Ramos (cell line): Measurements from ENCODE around the gene TNFRSF18.

ENCODE experiments used
- in situ Hi-C: fragments of 300-500 bp; cut with MboI; formaldehyde crosslinking; loops from one replicate; pipeline ENCODE4 v1.14.3; 2022; ENCODE audit warnings: low sequenced_read_pairs; ENCODE audit not compliant: unreplicated experiment

The TNFRSF18 gene

GRCh38 chr1:1168451-1169411, 37.7 kb downstream of the TNFRSF18 start:
- in situ Hi-C loops, result no loop called here

DNA sequence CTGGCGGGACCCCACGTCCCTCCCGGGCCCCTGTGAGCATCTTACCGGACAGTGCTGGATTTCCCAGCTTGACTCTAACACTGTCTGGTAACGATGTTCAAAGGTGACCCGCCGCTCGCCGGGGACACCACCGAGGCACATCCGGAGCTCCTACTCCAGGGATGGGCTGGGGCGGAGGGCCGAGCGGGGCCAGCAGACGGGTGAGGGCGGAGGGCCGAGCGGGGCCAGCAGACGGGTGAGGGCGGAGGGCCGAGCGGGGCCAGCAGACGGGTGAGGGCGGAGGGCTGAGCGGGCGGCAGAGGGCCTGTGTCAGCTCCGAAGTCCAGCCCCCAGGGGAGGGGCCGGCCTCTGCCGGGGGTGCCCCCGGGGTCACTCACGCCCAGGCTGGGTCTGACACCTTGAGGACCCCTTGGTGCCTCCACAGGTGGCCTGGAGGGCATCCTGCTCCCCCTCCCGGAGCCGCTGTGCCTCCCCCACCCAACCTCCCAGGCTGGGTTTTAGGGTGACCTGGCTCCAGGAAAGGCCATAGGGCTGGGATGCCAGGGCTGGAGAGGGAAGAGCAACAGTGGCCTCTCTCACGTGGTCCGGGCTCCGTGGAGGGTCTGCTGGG, 38.4 kb downstream of the TNFRSF18 start:
- in situ Hi-C loops, result no loop called here

- in situ Hi-C loops, result no loop called here
Measured at GRCh38 chr1:1167398-1167821, 39.0 kb downstream of the TNFRSF18 start.

- in situ Hi-C loops, result no loop called here
Measured at GRCh38 chr1:1166642-1167397, 39.6 kb downstream of the TNFRSF18 start.

DNA sequence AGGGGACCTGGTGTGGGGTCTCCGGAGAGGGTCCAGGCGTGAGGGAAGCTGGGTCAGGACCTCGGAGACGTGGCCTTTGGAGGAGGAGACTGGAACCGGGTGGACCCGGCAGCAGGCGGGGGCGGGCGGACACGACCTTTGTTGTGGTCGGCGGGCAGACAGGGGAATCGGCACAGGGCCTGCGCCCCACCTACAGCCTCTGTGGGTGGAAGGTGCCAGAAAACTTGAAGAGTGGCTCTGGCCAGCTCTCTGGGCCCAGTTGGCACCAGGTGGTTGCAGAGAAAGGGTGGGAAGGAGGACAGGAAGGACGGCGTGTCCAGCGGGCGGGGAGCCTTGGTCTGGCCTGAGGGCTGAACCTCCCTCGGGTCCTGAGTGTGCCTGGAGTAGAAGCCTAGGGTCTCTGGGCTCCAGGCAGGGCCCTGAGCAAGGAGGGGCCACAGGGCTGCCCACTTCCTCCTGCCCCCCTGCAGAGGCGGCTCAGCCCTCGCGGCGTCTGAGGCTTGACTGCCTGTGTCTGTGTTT, 40.4 kb downstream of the TNFRSF18 start:
- in situ Hi-C loops, result no loop called here

DNA sequence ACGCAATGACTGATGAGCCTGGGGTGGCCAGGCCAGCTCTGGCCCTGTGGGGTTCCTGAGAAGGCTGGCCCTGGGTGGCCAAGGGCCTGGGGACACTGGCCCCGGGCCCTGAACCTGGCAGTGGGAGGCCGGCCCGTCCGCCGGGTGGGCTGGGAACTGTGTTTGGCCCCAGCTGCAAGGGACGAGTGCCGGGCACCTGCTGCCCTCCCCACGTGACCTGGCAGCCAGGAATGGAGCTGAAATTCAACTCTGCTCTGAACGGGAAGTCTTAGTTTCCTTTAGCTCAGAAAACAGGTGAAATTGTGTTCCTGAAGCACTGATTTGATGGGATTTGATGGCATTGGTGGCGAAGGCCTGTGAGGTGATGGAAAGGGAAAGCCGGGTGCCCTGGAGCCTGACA, 40.9 kb downstream of the TNFRSF18 start:
- in situ Hi-C loops, result no loop called here

DNA sequence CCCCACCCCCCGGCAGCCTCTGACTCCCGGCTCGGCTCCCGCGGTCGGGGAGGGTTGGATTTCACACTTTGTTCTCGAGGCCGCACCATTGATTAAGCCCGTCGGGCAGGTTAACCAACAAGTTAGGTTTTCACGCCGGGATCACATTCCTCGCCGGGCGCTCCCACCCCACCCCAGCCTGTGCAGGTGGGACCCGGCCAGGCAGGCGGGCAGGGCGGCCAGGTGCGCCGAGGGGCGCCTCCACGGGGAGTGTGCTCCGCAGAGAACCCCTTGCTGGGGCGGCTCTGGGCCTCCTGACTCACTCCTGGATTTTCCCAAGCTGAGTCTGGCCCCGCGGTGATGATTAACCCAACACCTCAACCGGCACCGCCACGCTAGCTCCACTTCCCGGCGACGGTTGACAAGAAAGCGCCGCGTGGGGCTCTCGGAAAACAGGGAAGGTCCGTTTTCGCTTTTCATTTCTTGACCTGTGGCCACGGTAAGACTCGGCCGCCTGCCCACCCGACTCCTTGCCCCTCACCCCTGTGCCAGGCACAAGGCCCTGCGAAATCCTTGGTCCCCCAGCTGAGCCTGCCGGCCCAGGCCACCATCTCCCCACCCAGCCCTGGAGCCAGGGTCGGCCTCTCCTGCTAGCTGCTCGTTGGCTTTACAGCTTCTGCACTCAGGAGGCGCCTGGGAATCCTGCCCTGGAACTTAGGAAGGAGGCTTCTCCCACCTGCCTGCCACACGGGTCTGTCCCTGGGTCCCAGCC, 41.5 kb downstream of the TNFRSF18 start:
- in situ Hi-C loops, result no loop called here

GRCh38 chr1:1164361-1164700, 42.1 kb downstream of the TNFRSF18 start:
- in situ Hi-C loops, result no loop called here

- in situ Hi-C loops, result no loop called here
Measured at GRCh38 chr1:1163538-1164070, 42.8 kb downstream of the TNFRSF18 start.

DNA sequence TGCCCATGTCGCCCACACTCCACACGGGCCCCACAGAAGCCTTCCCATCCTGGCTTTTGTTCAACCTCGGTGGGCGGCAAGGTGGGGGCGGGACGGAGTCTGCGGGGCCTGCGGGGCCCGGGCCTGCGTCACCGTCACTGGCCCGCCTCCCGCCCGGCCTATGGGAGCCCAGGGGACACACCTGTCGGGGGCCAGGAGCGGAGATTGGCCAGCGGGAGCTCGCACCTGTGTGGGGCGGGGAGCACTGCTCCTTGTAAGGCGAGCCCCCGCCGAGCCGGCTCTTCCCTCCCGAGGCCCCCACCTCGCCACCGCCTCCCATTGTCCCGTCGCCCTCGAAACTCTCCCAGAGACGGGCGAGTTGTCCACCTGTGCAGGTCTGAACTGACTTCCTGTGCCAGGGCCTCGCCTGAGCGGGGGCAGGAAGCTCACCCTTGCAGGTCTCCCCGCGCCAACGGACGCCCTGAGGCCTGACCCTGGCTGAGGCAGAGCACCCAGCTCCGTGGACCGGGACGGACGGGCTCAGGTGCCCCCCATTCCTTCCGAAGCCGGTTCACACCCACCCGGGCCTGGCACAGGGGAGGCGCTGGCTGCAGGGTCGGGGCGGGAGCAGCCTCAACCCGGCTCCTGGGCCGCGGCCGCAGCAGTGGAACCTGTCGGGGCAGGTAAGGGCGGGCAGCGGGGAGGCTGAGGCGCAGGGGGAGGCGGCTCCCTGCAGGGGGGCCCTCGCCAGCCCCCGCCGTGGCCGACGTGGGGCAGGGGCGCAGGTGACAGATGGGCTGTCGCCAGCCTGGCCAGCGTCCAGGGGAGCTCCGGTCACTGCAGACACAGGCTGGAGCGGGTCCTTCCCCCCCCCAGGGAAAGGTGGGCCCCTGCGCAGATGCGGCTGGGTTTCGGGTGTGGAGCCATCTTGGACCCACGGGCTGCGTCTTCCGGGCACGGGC, 43.5 kb downstream of the TNFRSF18 start:
- in situ Hi-C loops, result no loop called here

DNA sequence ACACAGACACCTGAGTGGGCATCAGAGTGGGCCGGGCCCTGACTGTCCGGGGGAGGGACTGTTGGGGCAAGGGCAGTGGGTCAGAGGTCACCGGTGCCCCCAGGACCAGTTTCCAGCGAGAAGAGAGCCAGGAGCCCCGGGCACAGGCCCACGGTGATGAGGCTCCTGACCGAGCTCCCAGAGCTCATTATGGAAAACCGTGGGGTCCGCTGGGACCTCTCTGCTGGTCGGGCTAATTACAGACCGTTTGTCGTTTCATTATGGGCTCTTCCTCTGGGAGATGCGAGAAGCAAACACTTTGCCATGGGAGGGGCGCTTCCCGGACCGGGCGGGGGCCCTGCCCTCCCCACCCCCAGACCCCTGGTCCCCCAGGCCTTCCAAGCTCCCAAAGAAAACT, 44.7 kb downstream of the TNFRSF18 start:
- in situ Hi-C loops, result no loop called here

GRCh38 chr1:1161078-1161682, 45.2 kb downstream of the TNFRSF18 start:
- in situ Hi-C loops, result no loop called here

- in situ Hi-C loops, result no loop called here
Measured at GRCh38 chr1:1160281-1160930, 46.0 kb downstream of the TNFRSF18 start.

- in situ Hi-C loops, result no loop called here
Measured at GRCh38 chr1:1157914-1158710, 48.3 kb downstream of the TNFRSF18 start.

DNA sequence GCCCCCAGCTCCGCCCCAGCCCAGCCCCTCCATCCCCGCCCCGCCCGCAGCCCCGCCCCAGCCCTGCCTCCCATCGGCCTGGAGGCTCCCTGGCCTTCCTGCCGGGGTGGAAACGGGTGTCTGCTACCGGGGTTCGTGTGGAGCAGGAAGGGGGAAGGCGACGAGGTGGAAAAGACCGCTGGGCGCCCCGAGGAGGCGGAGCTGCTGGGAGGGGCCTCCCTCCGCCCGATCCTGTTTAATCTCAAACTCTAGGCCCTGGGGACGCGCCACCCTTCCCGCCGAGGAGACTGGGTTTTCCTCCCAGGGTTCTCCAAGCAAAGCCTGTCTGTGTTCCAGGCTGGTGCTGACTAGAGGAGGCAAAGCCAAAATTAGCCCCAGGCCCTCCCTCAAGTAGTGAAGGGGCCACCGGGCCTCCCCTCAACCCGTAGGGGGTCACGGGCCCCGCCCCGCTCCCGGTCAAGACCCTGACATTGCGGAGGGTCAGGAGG, 48.9 kb downstream of the TNFRSF18 start:
- in situ Hi-C loops, result no loop called here

GRCh38 chr1:1157033-1157365, 49.4 kb downstream of the TNFRSF18 start:
- in situ Hi-C loops, result no loop called here
